GM21737 (cell line): ENCODE measurements around the gene PAOX.
"Not testable (repeated sequence)": the region's sequence is repeated elsewhere in the genome, so short reads cannot be mapped to it uniquely, and the experiment has no call there.

ENCODE experiments used
- ATAC-seq: cut with Tn5 transposase; IDR thresholded peaks from one replicate; pipeline ENCODE4 v1.9.1; 2021; ENCODE audit warnings: mild to moderate bottlenecking, moderate library complexity; ENCODE audit not compliant: unreplicated experiment

Gene PAOX

GRCh38 chr10:133383551-133383950 lies 4.5 kb downstream of the PAOX start:
- ATAC-seq = no peak

DNA sequence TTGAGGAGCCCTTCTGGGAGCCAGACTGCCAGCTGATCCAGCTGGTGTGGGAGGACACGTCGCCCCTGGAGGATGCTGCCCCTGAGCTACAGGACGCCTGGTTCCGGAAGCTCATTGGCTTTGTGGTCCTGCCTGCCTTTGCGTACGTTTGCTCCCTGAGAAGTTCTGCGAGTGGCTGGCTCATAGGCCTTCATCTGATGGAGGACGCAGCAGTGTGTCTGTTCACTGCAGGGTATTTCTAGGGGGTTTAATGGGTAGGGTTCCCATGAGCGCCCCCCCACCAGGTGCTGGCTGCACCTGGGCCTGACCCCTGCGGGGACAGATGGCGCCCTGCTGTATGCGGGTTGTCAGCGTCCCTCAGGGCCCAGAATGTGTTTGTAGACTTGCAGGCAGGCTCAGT lies 5.0 kb downstream of the PAOX start:
- ATAC-seq = no peak

- no peak for ATAC-seq
Measured at GRCh38 chr10:133385214-133385613, 6.2 kb downstream of the PAOX start.

GRCh38 chr10:133386951-133387350 lies 7.9 kb downstream of the PAOX start:
- ATAC-seq = not testable (repeated sequence)

DNA sequence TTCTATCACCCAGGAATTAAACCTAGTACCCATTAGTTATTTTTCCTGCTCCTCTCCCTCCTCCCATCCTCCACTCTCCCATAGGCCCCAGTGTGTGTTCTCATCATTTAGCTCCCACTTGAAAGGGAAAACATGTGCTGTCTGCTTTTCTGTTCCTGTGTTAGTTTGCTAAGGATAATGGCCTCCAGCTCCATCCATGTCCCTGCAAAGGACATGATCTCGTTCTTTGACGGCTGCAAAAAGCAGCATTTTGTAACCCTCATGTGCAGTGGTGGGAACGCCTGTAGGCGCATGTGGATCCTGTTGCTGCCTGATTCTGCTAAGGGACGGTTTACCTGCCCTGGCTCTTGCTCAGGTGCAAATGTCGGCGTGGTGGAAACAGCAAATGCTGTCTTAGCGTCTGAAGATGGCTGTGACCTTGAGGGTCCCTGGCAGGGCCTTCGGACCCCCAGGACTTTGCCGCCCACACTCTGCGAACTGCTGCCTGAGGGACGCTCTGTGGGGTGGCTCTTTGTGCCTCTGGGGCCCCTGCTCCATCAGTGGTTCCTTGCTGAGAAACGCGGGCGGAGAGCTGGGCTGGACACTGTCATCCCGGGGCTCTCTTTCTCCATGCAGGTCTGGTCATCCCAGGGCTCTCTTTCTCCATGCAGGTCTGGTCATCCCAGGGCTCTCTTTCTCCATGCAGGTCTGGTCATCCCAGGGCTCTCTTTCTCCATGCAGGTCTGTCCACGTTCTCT lies 9.3 kb downstream of the PAOX start:
- ATAC-seq = peak; percentile 7

DNA sequence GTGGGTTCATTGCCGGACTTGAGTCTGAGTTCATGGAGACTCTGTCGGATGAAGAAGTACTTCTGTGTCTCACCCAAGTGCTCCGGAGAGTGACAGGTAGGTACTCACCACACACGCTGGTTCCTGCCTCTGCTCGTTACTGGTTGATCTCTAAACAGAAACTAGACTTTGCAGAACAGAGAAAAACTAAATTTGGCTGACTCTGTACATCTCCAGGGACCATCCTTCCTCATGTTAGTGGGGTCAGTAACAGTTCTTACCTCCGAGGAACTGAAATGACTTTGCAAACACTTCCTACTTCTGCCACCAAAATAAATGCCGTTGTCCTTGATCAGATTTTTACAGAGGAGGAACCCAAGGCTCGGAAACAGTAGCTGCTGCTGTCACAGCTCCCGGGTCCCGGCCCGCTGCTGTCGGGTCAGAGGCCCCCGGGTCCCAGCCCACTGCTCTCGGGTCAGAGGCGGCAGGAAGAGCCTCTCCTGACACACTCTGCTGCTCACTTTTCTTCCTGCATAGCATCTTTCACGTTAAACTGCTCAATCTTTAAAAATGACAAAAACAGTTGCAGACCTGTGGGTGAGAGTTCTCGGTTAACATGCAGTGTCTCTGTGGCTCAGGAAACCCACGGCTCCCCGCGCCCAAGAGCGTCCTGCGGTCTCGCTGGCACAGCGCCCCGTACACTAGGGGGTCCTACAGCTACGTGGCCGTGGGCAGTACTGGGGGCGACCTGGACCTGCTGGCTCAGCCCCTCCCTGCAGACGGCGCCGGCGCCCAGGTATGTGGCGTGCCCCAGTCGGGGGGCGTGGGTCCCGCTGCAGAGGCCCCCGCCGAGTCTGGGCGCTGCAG lies 10.1 kb downstream of the PAOX start:
- peak; percentile 75 for ATAC-seq

- no peak for ATAC-seq
Measured at GRCh38 chr10:133390597-133391248, 11.7 kb downstream of the PAOX start.

GRCh38 chr10:133391249-133391635 lies 12.2 kb downstream of the PAOX start:
- no peak for ATAC-seq

DNA sequence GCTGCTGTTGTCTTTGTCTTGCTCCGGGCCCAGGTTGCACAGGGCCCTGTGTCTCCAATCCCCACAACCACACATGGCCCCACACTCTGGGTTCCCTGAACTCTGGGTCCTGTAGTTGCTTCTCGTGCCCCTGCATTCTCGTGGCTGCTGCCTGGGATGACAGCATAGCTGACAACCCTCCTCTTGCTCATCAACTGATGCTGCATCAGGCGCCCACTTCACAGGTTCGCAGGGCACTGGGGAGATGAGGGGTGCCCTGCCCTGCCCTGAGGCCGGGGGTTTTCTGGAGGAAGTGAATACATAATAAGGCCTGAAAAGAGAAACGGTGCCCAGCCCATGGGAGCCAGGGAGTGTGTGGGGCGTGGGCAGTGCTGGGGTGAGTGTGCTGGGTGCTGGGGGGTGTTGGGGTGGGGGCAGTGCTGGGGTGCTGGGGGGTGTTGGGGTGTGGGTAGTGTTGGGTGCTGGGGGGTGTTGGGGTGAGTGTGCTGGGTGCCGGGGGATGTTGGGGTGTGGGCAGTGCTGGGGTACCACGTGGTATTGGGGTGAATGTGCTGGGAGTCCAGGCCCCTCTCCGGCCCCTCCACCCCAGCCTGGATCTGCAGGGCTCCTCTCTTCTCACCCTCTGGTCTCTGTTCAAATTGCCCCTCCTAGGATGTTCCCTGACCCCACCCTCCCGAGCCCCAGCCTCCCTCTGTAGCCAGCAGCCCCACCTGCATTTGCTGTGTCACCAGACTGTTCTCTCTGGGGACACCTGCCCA lies 12.9 kb downstream of the PAOX start:
- no peak for ATAC-seq

GRCh38 chr10:133393401-133394063 lies 14.5 kb downstream of the PAOX start:
- ATAC-seq = no peak

DNA sequence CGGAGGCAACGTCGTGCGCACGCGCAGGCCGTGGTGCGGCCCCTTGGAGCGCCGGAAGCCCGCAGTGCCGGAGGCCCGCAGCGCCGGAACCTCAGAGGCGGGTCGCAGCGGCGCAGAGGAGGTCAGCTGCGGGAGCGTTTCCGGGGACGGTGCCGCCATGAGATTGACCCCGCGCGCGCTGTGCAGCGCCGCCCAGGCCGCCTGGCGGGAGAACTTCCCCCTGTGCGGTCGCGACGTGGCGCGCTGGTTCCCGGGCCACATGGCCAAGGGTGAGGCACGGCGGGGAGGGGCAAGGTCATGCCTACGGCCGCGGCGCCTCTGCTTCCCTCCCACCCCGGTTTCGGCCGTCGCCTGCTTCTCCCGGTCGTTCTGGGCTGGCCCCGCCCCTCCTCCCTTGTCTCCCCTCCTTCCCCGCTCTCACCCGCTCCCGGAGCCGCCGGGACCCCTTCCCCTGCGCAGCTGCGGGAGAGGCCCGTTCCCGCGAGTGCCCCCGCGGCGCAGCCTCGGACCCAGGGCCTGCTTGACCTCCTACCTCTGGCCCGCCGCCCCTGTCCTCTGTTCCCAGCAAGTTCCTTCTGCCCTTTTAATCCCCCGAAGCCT lies 15.1 kb downstream of the PAOX start, which contains the start of gene MTG1:
Gene MTG1 (plus strand): TSS at position 94 of the 600 bp plus-strand sequence. CDS start 64 bp downstream, at position 158.
- peak; percentile 58 for ATAC-seq

DNA sequence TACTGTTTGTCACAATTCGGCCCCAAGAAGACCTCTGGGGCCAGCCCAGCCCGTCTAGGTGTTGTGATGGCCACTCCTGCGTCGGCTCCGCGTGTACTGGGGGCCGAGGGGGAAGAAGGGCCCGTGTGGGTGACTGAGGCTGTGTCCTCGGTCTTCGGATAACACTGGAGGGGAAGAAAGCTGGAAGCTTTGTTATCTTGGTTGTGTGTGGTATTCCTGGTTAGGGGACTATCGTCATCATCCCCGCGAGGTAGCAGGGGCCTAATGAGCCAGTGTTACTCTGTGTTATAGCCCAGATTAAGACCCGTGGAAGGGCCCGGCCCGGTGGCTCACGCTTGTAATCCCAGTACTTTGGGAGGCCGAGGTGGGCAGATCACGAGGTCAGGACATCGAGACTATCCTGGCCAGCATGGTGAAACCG lies 15.7 kb downstream of the PAOX start:
- no peak for ATAC-seq

GRCh38 chr10:133396035-133396624 lies 17.1 kb downstream of the PAOX start:
- no peak for ATAC-seq

- ATAC-seq = no peak
Measured at GRCh38 chr10:133397938-133398337, 18.9 kb downstream of the PAOX start.

DNA sequence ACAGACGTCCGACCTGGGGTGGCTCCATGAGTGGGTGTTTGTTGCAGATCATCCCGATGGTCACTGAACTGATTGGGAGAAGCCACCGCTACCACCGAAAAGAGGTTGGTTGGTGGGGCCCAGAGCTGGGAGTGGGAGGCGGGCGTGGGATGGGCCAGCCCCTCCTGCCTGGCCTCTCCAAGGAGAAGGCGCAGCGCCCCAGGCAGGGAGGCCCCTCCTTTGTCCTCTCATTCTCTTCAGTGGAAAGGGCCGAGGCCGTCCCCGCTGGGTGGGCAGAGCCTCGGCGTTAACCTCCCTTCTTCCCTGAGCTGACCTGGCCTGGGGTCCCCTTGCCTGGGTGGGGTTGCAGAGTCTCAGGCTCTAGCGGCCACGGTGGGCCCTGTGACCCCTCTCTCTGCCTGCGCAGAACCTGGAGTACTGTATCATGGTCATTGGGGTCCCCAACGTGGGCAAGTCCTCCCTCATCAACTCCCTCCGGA lies 20.1 kb downstream of the PAOX start:
- ATAC-seq = no peak

DNA sequence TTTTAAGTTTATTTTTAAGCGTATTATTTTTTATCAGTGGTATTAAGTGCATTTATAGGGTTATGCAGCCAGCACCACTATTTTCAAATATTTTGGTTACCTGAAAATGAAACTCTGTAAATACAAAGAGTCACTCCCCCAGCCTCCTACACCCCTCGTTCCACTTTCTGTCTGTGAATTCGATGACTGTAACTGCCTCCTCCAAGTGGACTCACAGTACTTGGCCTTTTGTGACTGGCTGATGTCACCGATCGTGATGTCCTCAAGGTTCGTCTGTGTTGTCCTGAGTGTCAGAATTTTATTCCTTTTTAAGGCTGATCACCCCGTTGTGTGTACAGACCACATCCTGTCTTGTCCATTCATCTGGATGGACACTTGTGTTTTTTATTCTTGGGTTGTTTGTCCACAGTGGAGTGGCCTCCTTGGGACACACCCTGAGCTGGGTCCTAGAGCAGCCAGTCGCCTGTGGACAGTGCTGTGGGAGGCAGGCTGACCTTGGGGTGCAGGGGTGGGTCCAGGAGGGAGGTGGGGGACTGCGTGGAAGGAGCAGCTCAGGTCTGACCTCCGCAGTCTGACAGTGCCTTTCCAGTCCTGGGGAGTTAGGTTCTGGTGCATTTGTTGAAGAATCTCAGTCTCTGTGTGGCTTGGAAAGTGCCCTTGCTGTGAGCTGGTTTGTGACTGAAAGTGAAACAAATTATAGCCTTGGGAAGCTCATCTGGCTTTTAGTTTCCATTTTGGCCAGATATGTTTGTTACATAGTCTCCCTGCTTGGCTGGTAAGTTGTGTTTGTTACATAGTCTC lies 21.8 kb downstream of the PAOX start:
- ATAC-seq = peak; percentile 51

- ATAC-seq = no peak
Measured at GRCh38 chr10:133401500-133401899, 22.4 kb downstream of the PAOX start.

- no peak for ATAC-seq
Measured at GRCh38 chr10:133401981-133402725, 23.1 kb downstream of the PAOX start.
